Brain microvascular endothelial cell (primary cell): Measurements from ENCODE around the gene DPP7.

ENCODE experiments used
- DNase-seq: peaks from one replicate; pipeline ENCODE4 v3.0.0-alpha.2; 2020
- H3K27ac ChIP-seq: fragments of 250-450 bp; sonication (Bioruptor Pico); 2 replicates; pipeline ENCODE4 v1.5.1; 2020; ENCODE audit warnings: mild to moderate bottlenecking, moderate library complexity
- H3K27me3 ChIP-seq: fragments of 250-450 bp; sonication (Bioruptor Pico); replicated peaks from 2 replicates; pipeline ENCODE4 v1.5.1; 2020; ENCODE audit warnings: mild to moderate bottlenecking
- H3K36me3 ChIP-seq: fragments of 250-450 bp; sonication (Bioruptor Pico); replicated peaks from 2 replicates; pipeline ENCODE4 v1.5.1; 2020; ENCODE audit warnings: mild to moderate bottlenecking
- H3K4me3 ChIP-seq: 2 replicates; pipeline ENCODE4 v1.5.1; 2011; ENCODE audit warnings: low read depth, mild to moderate bottlenecking, control low read depth, low read length, moderate library complexity
- in situ Hi-C: cut with HindIII; loops from 2 replicates; pipeline ENCODE4 v1.10.0; 2017; ENCODE audit warnings: low sequenced_read_pairs, low pct_ligation_motif_present
- TF ChIP-seq, protein P1 (sequence below): IDR thresholded peaks from 2 replicates; pipeline ENCODE4 v1.5.1; 2011; ENCODE audit warnings: low read depth, mild to moderate bottlenecking, moderate library complexity, low read length, control low read depth, inconsistent platforms; ENCODE audit errors: missing control alignments

The DPP7 gene

DNA sequence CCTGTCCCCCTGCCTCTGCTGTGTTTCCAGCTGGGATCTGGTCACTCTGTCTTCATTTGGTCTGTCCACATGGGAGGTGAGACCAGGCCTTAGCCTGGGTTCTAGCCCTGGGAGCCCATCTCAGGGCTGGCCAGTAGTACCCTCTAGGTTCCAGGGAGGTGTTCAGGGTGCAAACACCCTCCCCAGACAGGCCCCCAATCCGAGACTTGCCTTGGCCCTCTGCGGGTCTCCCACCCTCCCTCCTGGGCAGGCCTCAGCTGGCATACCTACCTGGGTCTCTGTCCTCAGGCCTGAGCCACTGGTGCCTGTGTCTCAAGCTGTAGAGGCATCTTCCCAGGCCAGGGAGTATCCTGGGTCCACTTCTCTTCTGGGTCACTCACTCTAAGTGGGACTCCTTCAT is 43.3 kb downstream of the DPP7 start:
- Histone ChIP-seq H3K27me3 (no peaks in the 10 kb centered on the region), H3K36me3 (no peaks in the 10 kb centered on the region), H3K27ac (no peak overlapping the region), H3K4me3 (no peak overlapping the region)
- no peak for DNase-seq
- TF ChIP-seq, protein P1, sequence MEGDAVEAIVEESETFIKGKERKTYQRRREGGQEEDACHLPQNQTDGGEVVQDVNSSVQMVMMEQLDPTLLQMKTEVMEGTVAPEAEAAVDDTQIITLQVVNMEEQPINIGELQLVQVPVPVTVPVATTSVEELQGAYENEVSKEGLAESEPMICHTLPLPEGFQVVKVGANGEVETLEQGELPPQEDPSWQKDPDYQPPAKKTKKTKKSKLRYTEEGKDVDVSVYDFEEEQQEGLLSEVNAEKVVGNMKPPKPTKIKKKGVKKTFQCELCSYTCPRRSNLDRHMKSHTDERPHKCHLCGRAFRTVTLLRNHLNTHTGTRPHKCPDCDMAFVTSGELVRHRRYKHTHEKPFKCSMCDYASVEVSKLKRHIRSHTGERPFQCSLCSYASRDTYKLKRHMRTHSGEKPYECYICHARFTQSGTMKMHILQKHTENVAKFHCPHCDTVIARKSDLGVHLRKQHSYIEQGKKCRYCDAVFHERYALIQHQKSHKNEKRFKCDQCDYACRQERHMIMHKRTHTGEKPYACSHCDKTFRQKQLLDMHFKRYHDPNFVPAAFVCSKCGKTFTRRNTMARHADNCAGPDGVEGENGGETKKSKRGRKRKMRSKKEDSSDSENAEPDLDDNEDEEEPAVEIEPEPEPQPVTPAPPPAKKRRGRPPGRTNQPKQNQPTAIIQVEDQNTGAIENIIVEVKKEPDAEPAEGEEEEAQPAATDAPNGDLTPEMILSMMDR: no peak
- in situ Hi-C loops: no loop called here

DNA sequence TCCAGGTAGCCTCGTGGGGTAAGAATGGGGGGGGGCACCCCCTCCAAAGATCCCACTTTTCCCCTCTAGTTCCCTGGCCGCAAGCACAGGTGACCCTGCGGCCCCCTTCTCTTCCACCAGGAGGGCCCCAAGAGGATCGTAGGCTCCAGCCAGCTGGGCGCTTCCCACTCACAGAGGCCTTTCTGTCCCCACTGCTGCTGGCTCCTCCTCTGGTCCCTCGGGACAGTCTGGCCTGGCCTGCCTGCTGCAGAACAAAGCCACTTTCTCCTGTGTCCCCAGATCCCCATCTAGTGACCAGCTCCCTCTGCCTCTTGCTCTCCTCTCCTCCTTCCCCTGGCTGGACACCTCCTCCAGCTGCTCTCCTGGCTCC is 43.6 kb downstream of the DPP7 start:
- H3K36me3 ChIP-seq: no peaks in the 10 kb centered on the region
- H3K27ac ChIP-seq: no peak overlapping the region
- TF ChIP-seq, protein P1: peak; percentile 41
- H3K27me3 ChIP-seq: no peaks in the 10 kb centered on the region
- no peak for DNase-seq
- in situ Hi-C loops: no loop called here
- peak overlapping the region; percentile 48 for H3K4me3 ChIP-seq

DNA sequence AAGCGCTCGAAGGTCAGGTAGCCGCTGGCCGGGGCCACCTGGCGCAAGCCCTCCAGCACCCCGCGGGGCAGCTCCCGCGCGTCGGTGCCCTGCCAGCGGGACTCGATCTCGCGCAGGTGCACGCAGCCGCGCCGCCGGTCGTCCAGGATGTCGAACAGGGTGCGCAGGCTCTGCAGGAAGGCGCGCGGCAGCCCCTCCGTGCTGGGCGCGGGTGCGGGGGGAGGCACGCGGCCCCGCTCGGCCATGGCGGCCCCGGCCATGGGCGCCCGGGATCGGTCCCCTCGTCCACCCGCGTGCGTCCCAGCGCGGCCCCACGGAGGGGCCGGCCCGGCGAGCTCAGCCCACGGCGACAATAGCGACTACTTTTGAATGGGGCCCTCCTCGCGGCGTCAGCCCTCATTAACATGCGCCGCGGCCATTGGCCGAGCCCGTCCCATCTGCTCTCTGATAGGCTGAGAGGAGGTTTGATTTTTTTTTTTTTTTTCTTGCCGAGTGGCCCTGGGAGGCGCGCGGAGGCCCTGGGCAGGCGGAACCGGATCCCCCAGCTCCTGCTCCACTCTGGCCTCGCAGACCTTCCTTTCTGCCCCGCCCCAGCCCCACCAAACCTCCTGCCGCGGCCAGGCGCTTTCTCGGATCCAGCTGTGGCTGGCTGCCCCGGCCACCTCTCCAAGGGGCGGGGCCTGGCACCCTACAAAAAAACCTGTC is 44.2 kb downstream of the DPP7 start, which contains the start of gene SAPCD2:
Gene SAPCD2 (minus strand): TSS at position 357 of the 705 bp plus-strand sequence. CDS start 97 bp downstream, at position 260.
- no peak within 1 kb of the TSS for H3K27ac ChIP-seq
- peak; percentile 66 for DNase-seq
- no peaks in the 10 kb centered on the region for H3K27me3 ChIP-seq
- in situ Hi-C loops: no loop called here
- H3K36me3 ChIP-seq: no peaks in the 10 kb centered on the region
- TF ChIP-seq, protein P1: no peak
- H3K4me3 ChIP-seq: peak within 1 kb of the TSS; percentile 48

DNA sequence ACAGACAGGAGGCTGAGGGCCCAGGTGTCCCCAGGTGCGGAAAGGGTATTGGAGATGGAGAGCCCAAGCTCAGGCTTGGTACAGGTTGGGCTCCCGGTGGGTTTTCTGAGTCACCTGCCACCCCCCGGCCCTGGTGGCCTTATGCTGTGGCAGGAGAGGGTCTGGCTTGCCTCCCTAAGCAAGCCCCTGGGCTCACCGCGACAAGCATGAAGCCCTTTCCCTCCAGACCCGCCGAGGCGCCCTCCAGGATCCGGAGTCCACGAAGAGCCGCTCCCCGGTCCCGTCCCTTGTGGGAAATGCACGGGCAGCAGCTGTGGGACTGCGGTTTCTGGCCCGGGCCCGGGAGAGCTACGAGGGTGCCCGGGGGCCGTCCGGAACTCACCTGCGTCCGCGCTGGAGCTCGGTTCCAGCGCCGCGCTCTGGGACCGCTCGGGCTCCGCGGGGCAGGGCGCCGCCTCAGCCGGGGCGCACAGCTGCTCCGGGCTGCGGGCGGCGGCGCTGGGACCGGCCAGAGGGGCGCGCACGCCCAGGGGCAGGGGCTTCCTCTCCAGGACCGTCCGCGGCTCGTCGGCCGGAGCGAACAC is 44.9 kb downstream of the DPP7 start:
- no peak for DNase-seq
- in situ Hi-C loops: no loop called here
- no peaks in the 10 kb centered on the region for H3K27me3 ChIP-seq
- TF ChIP-seq, protein P1: no peak
- peak overlapping the region; percentile 48 for H3K4me3 ChIP-seq
- no peaks in the 10 kb centered on the region for H3K36me3 ChIP-seq
- H3K27ac ChIP-seq: no peak overlapping the region

DNA sequence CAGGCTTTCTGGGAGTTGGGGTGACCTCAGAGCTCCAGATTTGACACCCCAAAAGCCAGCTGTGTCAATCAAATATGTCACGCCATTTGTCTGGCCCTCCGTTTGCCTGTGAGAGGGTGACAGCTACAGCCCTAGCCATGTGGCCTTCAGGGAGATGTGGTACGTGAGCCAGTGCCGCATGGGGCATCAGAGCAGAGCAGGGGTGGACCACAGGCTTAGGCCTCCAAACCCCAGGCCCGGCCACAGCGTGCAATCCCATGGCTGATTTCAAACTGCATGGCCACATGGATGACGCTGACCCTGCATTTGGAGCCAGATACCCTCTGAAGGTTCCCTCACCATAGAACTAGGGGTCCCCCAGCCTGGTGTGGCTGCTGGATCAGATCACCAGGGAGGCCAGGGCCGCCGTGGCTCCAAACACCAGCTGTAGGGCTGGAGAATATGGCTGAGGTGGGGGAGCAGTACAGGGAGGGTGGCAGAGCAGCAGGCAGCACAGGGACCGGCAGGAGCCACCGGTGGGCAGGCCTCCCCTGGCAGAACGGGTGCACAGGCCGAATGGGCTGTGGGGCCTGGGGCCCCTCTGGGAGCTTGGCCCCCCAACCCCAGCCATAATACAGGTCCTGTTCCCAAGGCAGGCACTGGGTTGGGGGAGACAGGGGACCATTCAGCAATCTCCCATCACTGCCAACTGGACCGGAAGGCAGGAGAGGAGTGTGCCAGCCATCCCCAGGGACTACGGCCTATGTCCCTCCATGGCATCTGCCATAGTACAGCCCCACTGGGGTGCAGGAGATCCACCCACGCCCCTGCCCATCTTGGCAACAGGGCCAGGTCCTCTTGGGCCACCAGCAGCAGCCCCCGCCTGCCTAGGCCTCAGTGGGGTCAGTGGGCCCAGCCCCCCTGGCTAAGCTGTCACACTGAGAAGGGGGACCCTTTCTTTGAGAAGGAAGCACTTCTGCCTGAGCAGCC is 45.7 kb downstream of the DPP7 start:
- TF ChIP-seq, protein P1: no peak
- H3K4me3 ChIP-seq: peak overlapping the region; percentile 48
- in situ Hi-C loops: no loop called here

More for the DNA sequence above, 45.7 kb downstream of the DPP7 start:
- Histone ChIP-seq H3K36me3 (no peaks in the 10 kb centered on the region), H3K27ac (no peak overlapping the region), H3K27me3 (no peaks in the 10 kb centered on the region)
- DNase-seq: no peak
